Measurements from ENCODE around the gene FMOD. TPM values are rescaled to one million over a fixed set of nuclear protein-coding genes. Genes with fewer than 3 reads are reported as not detected.

Gene FMOD
- total and polyA plus RNA-seq, 4 donors: 16.5 to 93.4 (median 32.8) TPM

DNA sequence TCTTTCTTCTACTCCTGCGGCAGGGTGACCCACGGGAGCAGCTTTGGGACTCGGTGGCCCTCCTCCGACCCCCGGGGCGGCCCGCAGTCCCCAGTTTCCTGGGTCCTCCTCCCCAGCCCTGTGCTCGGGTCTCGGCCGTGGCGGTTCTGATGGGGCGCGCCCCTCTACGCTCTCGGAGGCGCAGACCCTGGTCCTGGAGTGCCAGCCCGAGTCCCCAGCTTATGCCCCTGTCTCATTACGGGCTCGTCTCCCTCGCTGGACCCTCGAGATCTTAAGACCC, 45.2 kb downstream of the FMOD start:
- TF ChIP-seq CTCF (IDR thresholded peaks at IDR 0.05; ENCODE audit: control extremely low read depth, extremely low read depth): no peak
- H3K27ac ChIP-seq (ENCODE audit: low read depth in 1 of 2, low read length in 1 of 2): peak overlapping the region; percentile 94 to 97
- DNase-seq (no peak), ATAC-seq (ENCODE audit: insufficient read depth, low FRiP score) (no peak)
- H3K4me3 ChIP-seq: peak overlapping the region; percentile 72
- peaks cover 4 to 29% (median 8%) of the 10 kb centered on the region in 5 donors for H3K4me1 ChIP-seq (ENCODE audit: control insufficient read depth in 5 of 5, insufficient read depth in 5 of 5, low read length in 5 of 5)
- peak overlapping the region; percentile 72 to 77 for H3K9ac ChIP-seq (ENCODE audit: insufficient read depth in 1 of 2, low read length in 2 of 2)
- no peaks in the 10 kb centered on the region for H3K9me3 ChIP-seq (ENCODE audit: control insufficient read depth in 4 of 4, insufficient read depth in 3 of 4, low read length in 3 of 4)
- WGBS, 2 donors: 0 to 1% methylated on average over 15 to 21 of the region's 21 CpGs
- peaks cover 0 to 16% (median 6%) of the 10 kb centered on the region in 4 donors for H3K36me3 ChIP-seq (ENCODE audit: control insufficient read depth in 4 of 4, insufficient read depth in 4 of 4, low read length in 4 of 4)
- H3K27me3 ChIP-seq (ENCODE audit: control insufficient read depth in 3 of 3, insufficient read depth in 3 of 3, low read length in 2 of 3): no peaks in the 10 kb centered on the region

GRCh38 chr1:203304919-203305808, 45.8 kb downstream of the FMOD start, which contains the start of gene BTG2:
Gene BTG2 (plus strand): TSS chr1:203305519. CDS start chr1:203305607, 88 bp downstream.
- H3K36me3 ChIP-seq (ENCODE audit: control insufficient read depth in 4 of 4, insufficient read depth in 4 of 4, low read length in 4 of 4): peaks cover 0 to 16% (median 4%) of the 10 kb centered on the region in 4 donors
- peaks cover 3 to 29% (median 8%) of the 10 kb centered on the region in 5 donors for H3K4me1 ChIP-seq (ENCODE audit: control insufficient read depth in 5 of 5, insufficient read depth in 5 of 5, low read length in 5 of 5)
- TF ChIP-seq CTCF (IDR thresholded peaks at IDR 0.05; ENCODE audit: control extremely low read depth, extremely low read depth): no peak
- no peaks in the 10 kb centered on the region for H3K27me3 ChIP-seq (ENCODE audit: control insufficient read depth in 3 of 3, insufficient read depth in 3 of 3, low read length in 2 of 3)
- H3K4me3 ChIP-seq: peak within 1 kb of the TSS; percentile 72
- WGBS, 2 donors: 2% methylated on average over 60 to 79 of the region's 79 CpGs
- peak within 1 kb of the TSS; percentile 97 for H3K27ac ChIP-seq (ENCODE audit: low read depth in 1 of 2, low read length in 1 of 2)
- peak; percentile 93 for ATAC-seq (ENCODE audit: insufficient read depth, low FRiP score)
- peak within 1 kb of the TSS; percentile 84 to 93 for H3K9ac ChIP-seq (ENCODE audit: insufficient read depth in 1 of 2, low read length in 2 of 2)
- peak; percentile 93 to 95 (median 95) for DNase-seq
- H3K9me3 ChIP-seq (ENCODE audit: control insufficient read depth in 4 of 4, insufficient read depth in 3 of 4, low read length in 3 of 4): no peaks in the 10 kb centered on the region

- Histone ChIP-seq H3K9me3 (ENCODE audit: control insufficient read depth in 4 of 4, insufficient read depth in 3 of 4, low read length in 3 of 4) (no peaks in the 10 kb centered on the region), H3K4me1 (ENCODE audit: control insufficient read depth in 5 of 5, insufficient read depth in 5 of 5, low read length in 5 of 5) (peaks cover 3 to 29% (median 8%) of the 10 kb centered on the region in 5 donors), H3K27me3 (ENCODE audit: control insufficient read depth in 3 of 3, insufficient read depth in 3 of 3, low read length in 2 of 3) (no peaks in the 10 kb centered on the region), H3K9ac (ENCODE audit: insufficient read depth in 1 of 2, low read length in 2 of 2) (peak overlapping the region; percentile 84 to 93), H3K27ac (ENCODE audit: low read depth in 1 of 2, low read length in 1 of 2) (peak overlapping the region; percentile 84 to 97), H3K36me3 (ENCODE audit: control insufficient read depth in 4 of 4, insufficient read depth in 4 of 4, low read length in 4 of 4) (peaks cover 0 to 12% (median 4%) of the 10 kb centered on the region in 4 donors), H3K4me3 (no peak overlapping the region)
- DNase-seq: no peak
- ATAC-seq (ENCODE audit: insufficient read depth, low FRiP score): no peak
- no peak for TF ChIP-seq CTCF (IDR thresholded peaks at IDR 0.05; ENCODE audit: control extremely low read depth, extremely low read depth)
- WGBS, 2 donors: 49 to 71% methylated on average over 9 of the region's 9 CpGs
Measured at GRCh38 chr1:203304391-203304918, 46.5 kb downstream of the FMOD start.

Data from lung (tissue), 12 donors.